Activated CD8-positive, alpha-beta memory T cell treated with anti-CD3 and anti-CD28 coated beads for 4 hours (primary cell): ENCODE results near the gene ATP8B2.
"Not testable (repeated sequence)": the region's sequence is repeated elsewhere in the genome, so short reads cannot be mapped to it uniquely, and the experiment has no call there.

ENCODE experiments used
- DNase-seq, 2 donors: peaks; one replicate each; pipeline ENCODE4 v3.0.0-alpha.2; 2020; ENCODE audit warnings: low read depth in 2 of 2

ATP8B2 gene

GRCh38 chr1:154324669-154325582 is at the start of gene ATP8B2:
Gene ATP8B2, plus strand, starts transcription at chr1:154325525. Its CDS starts 2,617 bp downstream, at chr1:154328142.
- DNase-seq: peak; percentile 62

GRCh38 chr1:154276797-154277196 is 48.5 kb upstream of the ATP8B2 start:
- DNase-seq: no peak

- DNase-seq: not testable (repeated sequence)
Observed at GRCh38 chr1:154287591-154287990, 37.7 kb upstream of the ATP8B2 start.

- DNase-seq: no peak
Observed at GRCh38 chr1:154288661-154289060, 36.7 kb upstream of the ATP8B2 start.

GRCh38 chr1:154290921-154291320 is 34.4 kb upstream of the ATP8B2 start:
- DNase-seq: no peak

GRCh38 chr1:154295408-154296235 is 29.7 kb upstream of the ATP8B2 start:
- DNase-seq: no peak

GRCh38 chr1:154301582-154301981 is 23.7 kb upstream of the ATP8B2 start:
- DNase-seq: no peak

- DNase-seq: no peak
Observed at GRCh38 chr1:154304664-154305337, 20.5 kb upstream of the ATP8B2 start.

GRCh38 chr1:154306151-154306550 is 19.2 kb upstream of the ATP8B2 start:
- no peak for DNase-seq

GRCh38 chr1:154307670-154308270 is 17.6 kb upstream of the ATP8B2 start:
- not testable (repeated sequence) for DNase-seq

- not testable (repeated sequence) for DNase-seq
Observed at GRCh38 chr1:154309136-154309535, 16.2 kb upstream of the ATP8B2 start.

- DNase-seq: not testable (repeated sequence)
Observed at GRCh38 chr1:154312229-154313065, 12.9 kb upstream of the ATP8B2 start.

- DNase-seq: no peak
Observed at GRCh38 chr1:154313066-154313356, 12.3 kb upstream of the ATP8B2 start.

GRCh38 chr1:154314226-154314625 is 11.1 kb upstream of the ATP8B2 start:
- DNase-seq: not testable (repeated sequence)

GRCh38 chr1:154316704-154317103 is 8.6 kb upstream of the ATP8B2 start:
- no peak for DNase-seq

- no peak for DNase-seq
Observed at GRCh38 chr1:154318386-154318785, 6.9 kb upstream of the ATP8B2 start.

- no peak for DNase-seq
Observed at GRCh38 chr1:154320882-154321608, 4.3 kb upstream of the ATP8B2 start, which contains the start of gene AQP10. Gene AQP10, plus strand, starts transcription at chr1:154321093. Its CDS starts 63 bp downstream, at chr1:154321156.

- not testable (repeated sequence) for DNase-seq
Observed at GRCh38 chr1:154321609-154321934, 3.8 kb upstream of the ATP8B2 start.

- DNase-seq: no peak
Observed at GRCh38 chr1:154323493-154323892, 1.8 kb upstream of the ATP8B2 start.

- no peak for DNase-seq
Observed at GRCh38 chr1:154324241-154324640, 1.1 kb upstream of the ATP8B2 start.
